Left hindlimb (tissue), 1 donor: ENCODE results near the gene NISCH.
A peak's percentile ranks its signal among the peaks of the same experiment; 100 is the strongest.

ENCODE experiments used
- DNase-seq: peaks from one replicate; pipeline ENCODE4 v3.0.0-alpha.2; 2018

Gene NISCH

DNA sequence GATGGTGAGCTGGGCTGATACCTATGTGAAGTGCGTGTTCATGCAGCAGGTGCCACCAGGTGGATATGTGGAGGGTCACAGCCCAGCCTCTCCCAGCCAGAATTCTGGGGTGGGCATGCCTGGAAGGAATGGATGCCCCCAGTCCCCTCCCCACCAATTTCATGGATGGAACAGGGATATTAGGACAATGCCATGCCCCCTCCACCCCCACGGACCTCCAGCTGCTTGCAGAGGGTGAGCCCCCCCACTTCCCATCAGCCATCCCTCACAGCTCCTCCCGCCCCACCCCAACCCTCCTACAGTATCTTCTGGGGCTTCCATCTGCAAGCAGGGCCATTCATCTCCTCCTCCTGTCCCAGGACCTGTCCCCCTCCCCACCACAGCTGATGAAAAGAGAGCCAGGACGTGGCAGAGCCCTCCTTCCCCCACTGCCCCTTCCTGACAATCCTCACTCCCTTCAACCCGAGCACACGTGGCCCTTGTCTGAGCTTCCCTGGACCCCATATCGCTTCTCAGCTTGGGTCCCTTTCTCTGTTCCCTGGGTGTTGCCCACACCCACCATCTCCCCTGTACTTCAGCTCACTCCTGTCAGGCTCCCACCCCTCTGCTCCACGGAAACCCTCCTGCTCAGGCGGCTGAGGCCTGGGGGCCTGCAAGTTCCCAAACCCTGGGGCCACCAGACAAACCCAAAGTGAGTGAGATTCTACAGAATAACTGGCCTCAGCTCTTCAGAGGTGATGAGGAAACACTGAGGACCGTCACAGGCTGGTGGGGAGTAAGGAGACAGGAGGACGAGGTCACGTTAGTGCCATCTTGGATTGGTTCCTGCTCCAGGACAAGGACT is 7.7 kb upstream of the NISCH start:
- DNase-seq, result peak; percentile 33

DNA sequence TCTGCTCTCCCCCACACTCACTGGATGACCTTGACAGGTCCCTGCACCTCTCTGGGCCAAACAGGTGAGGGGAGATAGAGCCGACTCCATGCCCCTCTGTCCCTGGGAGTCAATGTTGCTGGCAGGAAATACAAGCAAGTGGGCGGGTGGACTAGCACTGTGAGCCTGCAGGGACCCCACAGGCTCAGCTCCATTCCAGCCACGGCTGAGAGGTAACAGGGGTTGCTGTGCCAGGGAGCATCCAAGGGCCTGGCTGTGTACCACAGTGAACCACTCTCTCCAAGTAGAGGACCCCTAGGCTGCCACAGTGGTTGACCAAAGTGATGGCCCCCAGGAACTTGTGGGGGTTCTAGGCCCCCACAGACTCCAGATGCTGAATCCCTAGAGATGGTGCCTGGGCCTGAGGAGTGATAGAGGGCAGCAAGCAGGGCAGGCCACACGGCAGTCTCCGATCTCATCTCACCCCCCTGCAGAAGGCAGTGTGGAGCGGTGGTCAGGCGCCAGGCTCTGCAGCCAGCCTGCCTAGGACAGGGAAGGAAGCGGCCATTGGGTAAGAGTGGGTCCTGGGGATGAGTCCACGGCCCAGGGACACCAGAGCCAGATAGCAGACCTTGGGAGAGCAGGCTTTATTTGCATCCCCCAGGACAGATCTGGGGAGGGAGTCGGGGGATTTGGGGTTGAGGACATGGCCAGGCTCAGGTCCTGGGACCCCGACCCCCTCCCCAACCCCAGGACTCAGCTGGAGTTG is 4.7 kb upstream of the NISCH start:
- no peak for DNase-seq

DNA sequence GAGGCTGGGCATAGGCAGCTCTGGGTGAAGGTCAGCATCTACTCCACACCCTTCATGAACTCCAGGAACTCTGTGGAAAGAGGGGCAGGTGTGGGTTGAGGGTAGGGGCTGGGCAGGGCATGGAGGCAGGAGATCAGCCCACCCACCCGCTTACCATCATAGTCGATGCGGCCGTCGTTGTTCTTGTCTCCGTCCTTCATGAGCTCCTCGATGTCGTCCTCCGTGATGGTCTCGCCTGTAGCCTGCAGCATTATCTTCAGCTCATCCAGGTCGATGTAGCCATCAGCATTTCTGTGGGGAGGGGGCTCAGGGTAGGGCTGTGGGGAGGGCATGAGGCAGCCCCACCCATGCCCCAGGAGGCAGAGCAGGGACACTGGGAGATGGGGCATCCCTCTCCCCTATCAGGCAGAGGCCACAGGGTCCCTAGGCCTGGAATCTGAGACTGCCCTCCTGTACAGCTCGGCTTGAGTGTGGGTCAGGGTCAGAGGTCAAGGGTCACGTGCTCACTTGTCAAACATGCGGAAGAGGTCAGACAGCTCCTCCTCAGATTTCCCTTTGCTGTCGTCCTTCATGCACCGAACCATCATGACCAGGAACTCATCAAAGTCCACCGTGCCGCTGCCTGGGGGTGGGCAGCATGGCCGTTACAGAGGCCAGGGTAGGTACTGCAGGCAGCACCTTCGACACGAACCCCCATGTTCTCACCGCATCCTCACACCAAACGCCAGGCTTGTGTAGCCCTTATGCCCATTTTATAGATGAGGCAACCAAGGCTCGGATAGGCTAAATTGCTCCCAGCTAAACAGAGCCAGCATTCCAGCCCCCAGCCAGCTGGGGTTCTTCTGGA is 3.9 kb upstream of the NISCH start:
- DNase-seq, result peak; percentile 22

DNA sequence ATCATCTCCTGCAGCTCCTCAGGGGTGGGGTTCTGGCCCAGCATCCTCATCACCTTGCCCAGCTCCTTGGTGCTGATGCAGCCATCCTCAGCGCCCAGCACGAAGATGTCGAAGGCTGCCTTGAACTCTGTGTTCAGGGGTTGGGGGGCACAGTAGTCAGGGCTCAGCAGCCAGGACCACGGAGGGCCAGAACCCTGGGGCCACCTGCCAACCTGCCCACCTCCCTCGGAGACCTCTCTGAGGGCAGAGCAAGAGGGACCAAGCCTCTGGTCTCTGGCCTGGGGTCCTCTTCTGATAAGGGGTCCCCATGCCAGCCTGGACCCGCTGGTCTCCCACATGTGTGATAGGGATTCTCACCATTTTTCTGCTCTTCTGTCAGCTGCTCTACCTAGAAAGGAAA is 3.3 kb upstream of the NISCH start:
- DNase-seq, result no peak

DNA sequence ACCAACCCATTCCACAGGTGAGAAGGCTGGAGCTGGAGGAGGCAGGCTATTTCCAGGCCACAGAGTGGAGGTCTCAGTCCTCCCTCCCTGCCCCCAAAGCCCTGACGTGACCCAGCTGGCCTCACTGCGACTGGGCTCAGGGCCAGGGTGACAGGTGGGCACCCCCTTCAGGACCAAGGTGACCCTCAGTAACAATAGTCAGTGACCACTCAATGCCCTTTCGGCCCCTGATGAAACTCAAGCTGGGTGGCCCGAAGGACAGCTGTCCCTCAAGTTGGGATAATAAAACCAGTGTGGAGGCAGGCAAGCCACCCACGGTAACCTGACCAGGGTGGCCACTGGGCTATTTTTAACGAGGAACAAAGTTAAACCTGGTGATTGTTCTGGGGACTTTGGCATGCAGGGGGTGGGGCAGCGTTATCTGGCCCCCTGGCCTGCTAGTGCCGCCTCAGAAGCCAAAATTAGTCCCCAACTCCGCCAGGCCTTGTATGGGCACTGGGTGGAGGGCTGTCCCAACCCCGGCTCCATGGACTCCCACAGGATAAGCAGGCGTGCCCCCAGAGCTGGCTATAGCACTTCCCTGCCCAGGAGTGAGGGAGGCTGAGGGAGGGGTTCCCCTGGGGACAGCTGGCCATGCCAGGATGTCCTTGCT is 2.7 kb upstream of the NISCH start:
- no peak for DNase-seq

DNA sequence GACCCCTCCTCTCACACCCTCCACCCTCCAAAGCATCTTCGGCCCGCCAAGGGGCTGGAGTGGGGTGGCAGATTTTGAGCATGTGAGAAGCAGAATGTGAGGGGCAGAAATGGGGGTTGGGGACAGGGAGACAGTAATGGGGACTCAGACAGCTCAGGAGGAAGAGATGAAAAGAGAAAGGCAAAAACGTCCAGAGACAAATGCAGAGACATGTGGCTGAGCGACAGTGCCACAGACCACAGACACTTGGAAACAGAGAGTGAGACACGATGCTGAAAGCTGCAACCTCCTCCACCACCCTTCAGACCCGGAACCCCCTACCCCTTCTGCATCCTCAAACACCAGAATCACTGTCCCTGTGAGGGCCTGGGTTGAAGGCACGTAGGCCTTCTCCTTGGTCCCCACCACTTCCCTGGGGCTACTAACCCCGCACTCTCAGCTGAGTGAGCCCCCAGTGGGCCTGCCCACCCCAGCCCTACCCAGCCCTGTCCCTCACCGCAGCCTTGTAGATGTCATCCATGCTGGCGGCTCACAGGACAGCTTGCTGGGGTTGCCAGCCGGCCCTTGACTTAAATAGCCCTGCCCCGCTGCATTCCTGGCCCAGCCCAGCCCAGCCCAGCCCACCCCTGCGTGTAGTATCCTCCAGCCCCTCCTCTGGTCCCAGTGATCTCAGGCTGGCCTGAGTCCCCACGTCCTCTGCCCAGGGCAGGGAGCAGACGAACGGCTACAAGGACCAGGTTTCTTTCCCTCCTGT is 1.7 kb upstream of the NISCH start, which contains the start of gene TNNC1:
Gene TNNC1, minus strand, starts transcription at position 546 of the 754 bp plus-strand sequence. Its CDS starts 26 bp downstream, at position 520.
- DNase-seq, result no peak

DNA sequence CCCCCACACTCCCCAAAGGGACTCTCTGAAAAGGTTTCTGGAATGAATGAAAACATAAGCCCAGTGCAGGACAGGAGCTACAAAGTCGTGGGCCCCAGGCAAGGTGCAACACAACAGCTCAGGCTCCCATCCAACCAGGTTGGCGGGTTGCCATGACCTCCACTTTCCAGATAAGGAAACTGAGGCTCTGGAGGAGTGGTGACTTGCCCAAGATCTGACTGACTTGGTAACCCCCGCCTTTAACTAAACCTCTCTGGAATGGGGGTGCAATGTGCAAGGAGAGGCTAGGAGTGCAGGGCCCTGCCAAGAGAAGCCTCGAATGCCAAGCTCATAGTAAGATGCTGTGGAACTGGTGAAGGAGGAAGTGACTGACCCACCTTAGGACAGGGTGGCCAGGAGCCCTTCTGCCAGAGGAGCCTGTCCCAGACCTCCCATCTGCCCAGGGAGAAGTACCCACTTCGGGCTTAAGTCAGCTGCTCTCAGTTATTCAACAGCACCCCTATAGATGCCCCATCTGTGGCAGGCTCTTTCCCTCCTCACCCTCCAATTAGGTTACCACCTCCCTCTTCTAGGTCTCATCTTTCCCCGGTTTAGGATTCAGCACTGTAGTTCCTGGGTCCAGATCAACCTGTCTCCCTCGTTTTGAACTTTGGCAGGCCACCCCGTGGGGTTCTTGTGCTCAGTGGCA is 1.0 kb upstream of the NISCH start:
- no peak for DNase-seq

DNA sequence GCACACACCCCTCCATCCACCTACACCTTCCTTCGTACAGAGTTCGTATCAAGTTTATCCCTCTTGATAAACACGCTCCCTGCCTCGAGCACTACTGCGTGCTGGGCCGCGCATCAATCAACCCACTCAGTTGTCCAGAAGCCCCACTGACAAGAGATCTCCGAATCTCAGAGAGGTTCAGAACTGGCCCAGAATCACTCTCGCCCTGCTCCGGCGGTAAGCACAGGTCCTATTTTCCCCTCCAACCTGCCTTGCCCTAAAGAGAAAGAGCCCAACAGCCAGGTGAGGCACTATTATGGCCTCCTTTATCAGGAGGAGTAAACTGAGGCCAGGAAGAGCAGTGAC is 494 bp upstream of the NISCH start:
- DNase-seq, result no peak

DNA sequence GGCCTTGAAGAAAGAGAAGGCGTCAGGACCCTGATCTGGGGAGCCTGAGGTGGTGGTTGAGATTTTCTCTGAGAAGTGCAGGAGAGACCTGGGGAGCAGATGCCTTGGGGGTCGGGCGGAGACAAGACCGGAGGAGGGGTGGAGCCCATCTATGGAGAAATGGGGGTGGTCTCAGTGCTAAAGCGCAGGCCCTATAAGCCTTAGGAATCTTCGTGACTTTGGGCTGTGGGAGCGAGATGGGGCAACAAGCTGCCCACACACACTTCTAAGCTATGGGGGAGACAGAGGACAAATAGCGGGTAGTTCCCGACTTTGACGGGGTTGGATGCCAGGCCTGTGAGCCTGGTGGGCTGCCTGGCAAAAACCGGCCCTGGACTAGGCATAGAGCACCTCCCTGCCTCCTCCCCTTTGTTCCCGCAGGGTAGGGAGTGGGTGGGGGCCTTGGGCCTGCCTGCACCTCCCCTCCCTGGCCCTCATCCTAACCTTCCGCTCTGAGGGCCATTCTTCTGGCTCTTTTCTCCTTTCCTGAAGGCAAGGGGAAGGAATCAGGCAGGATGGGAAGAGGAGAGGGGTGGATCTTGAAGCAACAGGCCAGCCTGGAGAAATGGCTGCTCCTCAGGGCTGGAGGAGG is 880 bp downstream of the NISCH start:
- DNase-seq, result peak; percentile 79

DNA sequence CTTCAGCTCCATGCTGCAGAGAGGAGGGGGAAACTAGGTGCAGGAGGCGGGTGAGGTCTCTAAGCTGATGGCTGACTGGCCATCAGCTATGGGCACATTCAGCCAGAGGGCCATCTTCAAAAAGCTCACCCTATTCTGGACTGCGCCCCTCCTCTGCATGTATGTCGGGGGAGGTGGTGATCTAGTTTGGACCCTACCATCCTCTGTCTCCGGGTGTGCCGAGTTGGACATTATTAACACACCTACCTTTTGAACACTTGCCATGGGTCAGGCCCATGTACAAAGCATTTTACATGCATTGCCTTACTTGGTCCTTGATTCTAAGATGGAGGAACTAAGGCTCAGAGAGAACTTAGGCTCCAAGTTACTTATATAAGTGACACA is 1.4 kb downstream of the NISCH start:
- DNase-seq, result no peak

DNA sequence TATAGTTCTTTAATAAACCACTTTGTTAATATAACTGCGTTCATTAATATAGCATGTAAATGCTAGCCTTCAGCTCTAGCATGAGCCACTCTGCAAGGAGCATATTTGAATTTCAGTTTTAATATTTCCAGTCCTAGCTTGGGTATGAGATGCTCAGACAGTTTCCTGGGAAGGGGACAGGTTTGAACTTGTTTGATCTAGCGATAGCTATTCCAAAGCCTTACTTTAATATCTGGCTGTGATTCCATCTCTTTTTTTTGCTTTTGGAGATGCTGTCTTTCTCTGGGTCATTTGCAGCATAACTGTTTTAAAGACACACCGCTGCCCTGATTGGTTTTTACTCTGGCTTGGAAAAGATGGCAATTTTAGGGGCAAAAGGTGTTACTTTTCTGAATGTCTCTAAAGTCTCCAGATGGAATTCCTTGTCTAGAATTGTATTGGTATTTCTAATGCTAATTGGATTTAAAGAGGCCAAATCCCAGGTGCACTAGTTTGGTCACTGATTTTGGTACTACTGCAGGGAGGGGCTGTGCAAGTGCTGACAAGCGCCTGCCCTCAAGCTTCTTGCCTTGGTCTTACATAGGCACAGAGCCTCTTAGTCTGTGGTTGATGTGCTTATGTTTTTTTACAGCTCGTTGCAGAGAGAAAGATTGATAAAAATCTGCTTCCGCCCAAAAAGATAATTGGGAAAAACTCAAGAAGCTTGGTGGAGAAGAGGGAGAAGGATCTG is 2.8 kb downstream of the NISCH start:
- DNase-seq, result no peak

DNA sequence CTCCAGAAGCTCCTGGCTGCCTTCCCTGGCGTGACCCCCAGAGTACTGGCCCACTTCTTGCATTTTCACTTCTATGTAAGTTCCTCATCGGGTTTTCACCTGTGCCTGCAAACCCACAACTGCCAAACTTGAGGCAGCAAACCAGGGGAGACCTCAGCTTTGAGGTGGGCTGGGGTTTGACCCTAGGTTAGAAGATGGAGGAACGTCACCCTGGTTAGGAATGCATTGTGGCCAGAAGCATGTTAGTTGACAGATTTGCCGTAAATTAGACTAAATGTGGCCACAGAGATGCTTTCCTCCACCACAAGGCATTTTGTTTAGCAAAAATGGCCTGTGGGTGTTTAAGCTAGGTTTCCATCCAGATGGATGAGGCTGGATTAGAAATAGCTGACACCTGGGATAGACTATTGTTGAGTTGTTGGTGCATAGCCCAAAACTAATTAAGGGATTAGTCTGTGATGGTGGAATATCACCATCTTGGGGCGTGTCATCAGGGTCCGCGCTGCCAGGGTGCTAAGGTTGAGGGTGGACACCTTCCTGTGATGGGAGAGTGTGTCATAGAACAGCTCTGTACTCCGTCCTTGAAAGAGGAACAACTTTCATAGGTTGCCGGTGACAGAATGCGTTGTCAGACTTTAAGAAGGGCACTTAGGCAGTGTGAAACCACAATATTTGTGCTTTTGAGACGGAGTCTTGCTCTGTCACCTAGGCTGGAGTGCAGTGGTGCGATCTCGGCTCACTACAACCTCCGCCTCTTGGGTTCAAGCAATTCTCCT is 3.6 kb downstream of the NISCH start:
- no peak for DNase-seq

DNA sequence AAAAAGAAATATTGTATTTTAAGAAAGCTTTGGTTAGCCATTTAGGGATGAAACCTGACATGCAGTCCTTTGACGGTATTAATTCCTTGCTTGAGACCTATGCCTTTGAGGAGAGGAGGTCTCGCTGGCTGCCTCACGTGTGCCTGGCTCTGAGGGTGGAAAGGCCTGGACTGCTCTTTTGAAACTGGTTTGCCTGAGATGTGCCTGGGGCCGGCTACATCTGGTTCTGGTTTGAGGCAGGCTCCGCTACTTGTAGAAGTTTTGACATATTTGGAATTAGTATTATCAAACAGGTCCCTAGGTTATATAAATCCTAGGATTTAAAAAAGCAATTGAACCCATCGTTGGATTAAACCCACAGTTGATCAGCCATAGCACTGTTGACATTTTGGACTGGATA is 6.5 kb downstream of the NISCH start:
- no peak for DNase-seq

DNA sequence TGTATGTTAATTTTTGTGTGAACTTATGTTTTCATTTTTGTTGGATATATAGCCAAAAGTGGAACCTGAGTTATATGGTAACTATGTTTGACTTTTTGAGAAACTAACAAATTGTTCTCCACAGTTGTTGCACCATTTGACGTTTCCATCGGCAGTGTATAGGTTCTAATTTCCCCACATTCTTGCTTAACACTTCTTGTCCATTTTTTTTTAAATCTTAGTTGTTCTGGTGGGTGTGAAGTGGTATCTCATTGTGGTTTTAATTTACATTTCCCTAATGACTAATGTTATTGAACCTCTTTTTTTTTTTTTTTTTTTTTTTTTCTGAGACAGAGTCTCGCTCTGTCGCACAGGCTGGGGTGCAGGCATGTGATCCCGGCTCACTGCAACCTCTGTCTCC is 8.0 kb downstream of the NISCH start:
- no peak for DNase-seq

DNA sequence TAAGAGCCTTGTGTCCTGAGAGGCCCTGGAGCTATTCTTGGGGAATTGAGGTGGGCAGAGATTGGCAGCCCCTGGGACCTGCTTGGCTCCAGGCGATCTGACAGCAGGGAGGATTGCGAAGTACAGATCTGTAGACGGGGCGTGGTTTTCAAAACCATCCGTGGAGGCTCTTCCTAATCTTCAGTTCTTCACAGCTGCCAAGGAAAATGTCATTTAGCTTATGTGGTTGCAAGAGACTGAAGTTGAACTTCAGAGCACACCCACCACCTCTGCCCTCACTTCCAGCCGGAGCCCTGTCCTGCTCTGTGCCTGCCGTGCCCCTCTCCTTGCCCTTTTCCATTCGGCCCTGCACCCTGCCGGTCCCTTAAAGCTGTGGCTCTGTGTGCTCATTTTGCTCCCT is 12.9 kb downstream of the NISCH start:
- peak; percentile 23 for DNase-seq

DNA sequence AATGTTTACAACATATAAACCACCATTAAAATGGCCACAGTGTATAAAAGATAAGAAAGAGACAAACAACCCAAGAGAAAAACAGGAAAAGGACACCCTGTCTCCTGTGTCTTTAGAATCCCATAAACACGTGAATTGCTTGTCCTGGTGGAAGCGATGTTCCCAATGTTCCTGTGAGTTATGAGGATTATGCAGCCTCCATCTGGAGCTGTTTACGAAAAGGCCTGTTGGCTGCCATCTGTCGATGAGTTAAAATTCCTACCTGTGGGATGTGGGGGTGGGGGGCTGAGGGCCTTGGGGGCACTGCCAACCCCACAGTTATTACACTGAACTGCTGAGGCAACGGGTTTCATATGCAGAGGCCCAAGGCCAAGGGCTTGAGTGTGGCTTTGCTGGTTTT is 13.6 kb downstream of the NISCH start:
- DNase-seq, result peak; percentile 28

DNA sequence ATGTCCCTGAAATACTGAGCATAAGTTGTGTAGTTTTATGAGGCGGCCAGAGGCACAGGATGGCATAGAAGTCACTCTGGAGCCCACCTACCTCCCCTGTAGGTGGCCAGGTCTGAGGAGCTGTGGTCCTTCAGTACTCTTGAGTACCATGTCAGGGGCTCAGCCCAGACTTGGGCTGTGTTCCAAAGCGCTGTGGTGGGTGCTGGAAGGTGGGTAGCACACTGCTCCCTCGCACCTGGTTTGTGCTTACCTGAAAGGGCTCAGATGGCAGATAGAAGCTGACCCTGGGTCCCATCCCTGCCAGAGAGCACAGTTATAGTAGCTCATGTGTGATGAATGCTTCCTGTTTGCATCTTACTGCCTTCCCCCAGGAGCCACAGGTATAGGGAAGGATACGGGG is 15.5 kb downstream of the NISCH start:
- no peak for DNase-seq

DNA sequence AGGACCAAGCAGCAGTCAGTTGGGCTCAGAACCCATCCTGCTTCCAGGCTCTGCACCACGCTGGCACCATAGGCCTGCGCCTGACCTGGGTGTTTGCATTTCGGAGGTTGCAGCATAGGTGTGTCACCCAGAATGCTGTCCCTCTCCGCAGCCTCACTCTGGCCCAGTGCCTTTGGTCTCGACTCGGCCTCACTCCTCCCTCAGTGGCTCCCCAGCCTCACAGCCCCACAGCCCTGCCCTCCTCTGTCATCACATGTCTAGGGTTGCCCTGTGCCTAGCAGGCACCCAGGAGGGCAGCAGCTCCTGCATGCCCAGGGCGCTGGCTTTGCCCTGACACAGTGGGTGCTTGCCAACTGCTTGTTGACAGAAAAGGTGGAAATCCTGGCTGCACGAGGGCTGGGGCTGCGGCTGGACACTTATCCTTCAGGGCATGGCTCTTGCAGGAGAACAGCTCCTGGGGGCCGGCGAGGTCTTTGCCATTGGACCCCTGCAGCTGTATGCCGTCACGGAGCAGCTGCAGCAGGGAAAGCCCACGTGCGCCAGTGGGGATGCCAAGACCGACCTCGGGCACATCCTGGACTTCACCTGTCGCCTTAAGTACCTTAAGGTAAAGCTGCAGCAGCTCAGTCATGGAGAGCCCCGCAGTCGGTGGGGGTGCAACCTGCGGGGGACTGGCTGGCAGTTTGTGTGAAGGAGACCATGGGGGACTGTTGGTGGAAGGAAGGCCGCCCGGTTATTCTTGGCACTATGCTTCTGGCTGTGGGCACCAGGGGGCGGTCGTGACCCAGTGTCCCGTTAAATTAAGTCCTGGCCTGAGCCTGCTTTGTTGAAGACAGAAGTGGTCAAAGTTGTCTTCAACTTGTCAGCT is 16.2 kb downstream of the NISCH start:
- peak; percentile 66 for DNase-seq
